Measurements from ENCODE around the gene STIM2. TPM values are rescaled to one million over a fixed set of nuclear protein-coding genes. Genes with fewer than 3 reads are reported as not detected.

STIM2 gene
- polyA plus RNA-seq, 4 donors = 7.6 to 28.0 (median 15.7) TPM

GRCh38 chr4:26866203-26866602 lies 5.6 kb downstream of the STIM2 start:
- FAIRE-seq (no peak), DNase-seq (no peak)
- H3K4me3 ChIP-seq (ENCODE audit: low read depth in 1 of 3, low read length in 3 of 3) = no peak overlapping the region
- no peaks in the 10 kb centered on the region for H3K27me3 ChIP-seq (ENCODE audit: control insufficient read depth in 3 of 3, insufficient read depth in 3 of 3, low read length in 3 of 3)
- H3K27ac ChIP-seq (ENCODE audit: low read depth in 1 of 3, low read length in 2 of 3) = no peak overlapping the region
- peaks cover 2 to 8% (median 5%) of the 10 kb centered on the region in 3 donors for H3K4me1 ChIP-seq (ENCODE audit: control insufficient read depth in 3 of 3, insufficient read depth in 2 of 3, low read depth in 1 of 3, low read length in 2 of 3)
- no peaks in the 10 kb centered on the region for H3K9me3 ChIP-seq (ENCODE audit: control insufficient read depth in 2 of 2, insufficient read depth in 1 of 2, low read depth in 1 of 2, low read length in 1 of 2)
- no peaks in the 10 kb centered on the region for H3K36me3 ChIP-seq (ENCODE audit: control insufficient read depth in 3 of 3, insufficient read depth in 2 of 3, low read depth in 1 of 3, low read length in 3 of 3)
- 87 to 95% (median 91%) methylated on average over 1 of the region's 1 CpG for WGBS, 3 donors

GRCh38 chr4:26866781-26867180 lies 6.1 kb downstream of the STIM2 start:
- no peak for DNase-seq
- WGBS, 3 donors = 74 to 86% (median 83%) methylated on average over 2 of the region's 2 CpGs
- Histone ChIP-seq H3K9me3 (ENCODE audit: control insufficient read depth in 2 of 2, insufficient read depth in 1 of 2, low read depth in 1 of 2, low read length in 1 of 2) (no peaks in the 10 kb centered on the region), H3K36me3 (ENCODE audit: control insufficient read depth in 3 of 3, insufficient read depth in 2 of 3, low read depth in 1 of 3, low read length in 3 of 3) (no peaks in the 10 kb centered on the region), H3K4me1 (ENCODE audit: control insufficient read depth in 3 of 3, insufficient read depth in 2 of 3, low read depth in 1 of 3, low read length in 2 of 3) (peaks cover 2 to 11% (median 5%) of the 10 kb centered on the region in 3 donors), H3K27me3 (ENCODE audit: control insufficient read depth in 3 of 3, insufficient read depth in 3 of 3, low read length in 3 of 3) (no peaks in the 10 kb centered on the region), H3K4me3 (ENCODE audit: low read depth in 1 of 3, low read length in 3 of 3) (no peak overlapping the region), H3K27ac (ENCODE audit: low read depth in 1 of 3, low read length in 2 of 3) (no peak overlapping the region)
- FAIRE-seq = no peak

GRCh38 chr4:26867914-26868684 lies 7.5 kb downstream of the STIM2 start:
- no peak for FAIRE-seq
- Histone ChIP-seq H3K27me3 (ENCODE audit: control insufficient read depth in 3 of 3, insufficient read depth in 3 of 3, low read length in 3 of 3) (no peaks in the 10 kb centered on the region), H3K36me3 (ENCODE audit: control insufficient read depth in 3 of 3, insufficient read depth in 2 of 3, low read depth in 1 of 3, low read length in 3 of 3) (no peaks in the 10 kb centered on the region), H3K27ac (ENCODE audit: low read depth in 1 of 3, low read length in 2 of 3) (peak overlapping the region in 2 of 3 donors; percentile 8 to 66), H3K9me3 (ENCODE audit: control insufficient read depth in 2 of 2, insufficient read depth in 1 of 2, low read depth in 1 of 2, low read length in 1 of 2) (no peaks in the 10 kb centered on the region), H3K4me1 (ENCODE audit: control insufficient read depth in 3 of 3, insufficient read depth in 2 of 3, low read depth in 1 of 3, low read length in 2 of 3) (peaks cover 2 to 11% (median 5%) of the 10 kb centered on the region in 3 donors), H3K4me3 (ENCODE audit: low read depth in 1 of 3, low read length in 3 of 3) (no peak overlapping the region)
- DNase-seq = no peak
- 51 to 78% (median 72%) methylated on average over 3 of the region's 3 CpGs for WGBS, 3 donors

- Histone ChIP-seq H3K4me3 (ENCODE audit: low read depth in 1 of 3, low read length in 3 of 3) (no peak overlapping the region), H3K9me3 (ENCODE audit: control insufficient read depth in 2 of 2, insufficient read depth in 1 of 2, low read depth in 1 of 2, low read length in 1 of 2) (no peaks in the 10 kb centered on the region), H3K27me3 (ENCODE audit: control insufficient read depth in 3 of 3, insufficient read depth in 3 of 3, low read length in 3 of 3) (no peaks in the 10 kb centered on the region), H3K4me1 (ENCODE audit: control insufficient read depth in 3 of 3, insufficient read depth in 2 of 3, low read depth in 1 of 3, low read length in 2 of 3) (peaks cover 0 to 9% (median 0%) of the 10 kb centered on the region in 3 donors), H3K27ac (ENCODE audit: low read depth in 1 of 3, low read length in 2 of 3) (no peak overlapping the region), H3K36me3 (ENCODE audit: control insufficient read depth in 3 of 3, insufficient read depth in 2 of 3, low read depth in 1 of 3, low read length in 3 of 3) (peaks cover 0 to 5% (median 0%) of the 10 kb centered on the region in 3 donors)
- WGBS, 3 donors = 92 to 98% (median 95%) methylated on average over 2 of the region's 2 CpGs
- DNase-seq (no peak), FAIRE-seq (no peak)
These were observed 10.1 kb downstream of the STIM2 start for GRCh38 chr4:26870576-26871262.

- no peak for FAIRE-seq
- H3K36me3 ChIP-seq (ENCODE audit: control insufficient read depth in 3 of 3, insufficient read depth in 2 of 3, low read depth in 1 of 3, low read length in 3 of 3) = peaks cover 0 to 5% (median 0%) of the 10 kb centered on the region in 3 donors
- peaks cover 0 to 3% (median 0%) of the 10 kb centered on the region in 3 donors for H3K4me1 ChIP-seq (ENCODE audit: control insufficient read depth in 3 of 3, insufficient read depth in 2 of 3, low read depth in 1 of 3, low read length in 2 of 3)
- H3K27ac ChIP-seq (ENCODE audit: low read depth in 1 of 3, low read length in 2 of 3) = no peak overlapping the region
- no peaks in the 10 kb centered on the region for H3K9me3 ChIP-seq (ENCODE audit: control insufficient read depth in 2 of 2, insufficient read depth in 1 of 2, low read depth in 1 of 2, low read length in 1 of 2)
- WGBS, 3 donors = 65 to 77% (median 69%) methylated on average over 3 of the region's 3 CpGs
- no peaks in the 10 kb centered on the region for H3K27me3 ChIP-seq (ENCODE audit: control insufficient read depth in 3 of 3, insufficient read depth in 3 of 3, low read length in 3 of 3)
- H3K4me3 ChIP-seq (ENCODE audit: low read depth in 1 of 3, low read length in 3 of 3) = no peak overlapping the region
- DNase-seq = no peak
These were observed 11.0 kb downstream of the STIM2 start for GRCh38 chr4:26871611-26872010.

- Histone ChIP-seq H3K27ac (ENCODE audit: low read depth in 1 of 3, low read length in 2 of 3) (peak overlapping the region in 1 of 3 donors; percentile 60), H3K4me1 (ENCODE audit: control insufficient read depth in 3 of 3, insufficient read depth in 2 of 3, low read depth in 1 of 3, low read length in 2 of 3) (peaks cover 0 to 5% (median 0%) of the 10 kb centered on the region in 3 donors), H3K36me3 (ENCODE audit: control insufficient read depth in 3 of 3, insufficient read depth in 2 of 3, low read depth in 1 of 3, low read length in 3 of 3) (peaks cover 0 to 5% (median 0%) of the 10 kb centered on the region in 3 donors), H3K9me3 (ENCODE audit: control insufficient read depth in 2 of 2, insufficient read depth in 1 of 2, low read depth in 1 of 2, low read length in 1 of 2) (peaks cover 0 to 6% of the 10 kb centered on the region in 2 donors), H3K27me3 (ENCODE audit: control insufficient read depth in 3 of 3, insufficient read depth in 3 of 3, low read length in 3 of 3) (no peaks in the 10 kb centered on the region), H3K4me3 (ENCODE audit: low read depth in 1 of 3, low read length in 3 of 3) (no peak overlapping the region)
- DNase-seq = peak in 1 of 2 donors; percentile 45
- no peak for FAIRE-seq
- whole genome bisulfite sequencing, 3 donors = 79 to 84% (median 84%) methylated on average over 10 of the region's 10 CpGs
These were observed 12.9 kb downstream of the STIM2 start for GRCh38 chr4:26873391-26874026.

GRCh38 chr4:26874110-26874509 lies 13.5 kb downstream of the STIM2 start:
- WGBS, 3 donors = 96 to 98% (median 97%) methylated on average over 7 of the region's 7 CpGs
- H3K27ac ChIP-seq (ENCODE audit: low read depth in 1 of 3, low read length in 2 of 3) = peak overlapping the region in 1 of 3 donors; percentile 60
- no peaks in the 10 kb centered on the region for H3K27me3 ChIP-seq (ENCODE audit: control insufficient read depth in 3 of 3, insufficient read depth in 3 of 3, low read length in 3 of 3)
- no peak overlapping the region for H3K4me3 ChIP-seq (ENCODE audit: low read depth in 1 of 3, low read length in 3 of 3)
- H3K36me3 ChIP-seq (ENCODE audit: control insufficient read depth in 3 of 3, insufficient read depth in 2 of 3, low read depth in 1 of 3, low read length in 3 of 3) = peaks cover 0 to 5% (median 0%) of the 10 kb centered on the region in 3 donors
- DNase-seq (no peak), FAIRE-seq (no peak)
- peaks cover 0 to 7% (median 0%) of the 10 kb centered on the region in 3 donors for H3K4me1 ChIP-seq (ENCODE audit: control insufficient read depth in 3 of 3, insufficient read depth in 2 of 3, low read depth in 1 of 3, low read length in 2 of 3)
- H3K9me3 ChIP-seq (ENCODE audit: control insufficient read depth in 2 of 2, insufficient read depth in 1 of 2, low read depth in 1 of 2, low read length in 1 of 2) = peaks cover 0 to 9% of the 10 kb centered on the region in 2 donors

- Histone ChIP-seq H3K36me3 (ENCODE audit: control insufficient read depth in 3 of 3, insufficient read depth in 2 of 3, low read depth in 1 of 3, low read length in 3 of 3) (peaks cover 0 to 5% (median 0%) of the 10 kb centered on the region in 3 donors), H3K9me3 (ENCODE audit: control insufficient read depth in 2 of 2, insufficient read depth in 1 of 2, low read depth in 1 of 2, low read length in 1 of 2) (peaks cover 0 to 9% of the 10 kb centered on the region in 2 donors), H3K27me3 (ENCODE audit: control insufficient read depth in 3 of 3, insufficient read depth in 3 of 3, low read length in 3 of 3) (no peaks in the 10 kb centered on the region), H3K4me3 (ENCODE audit: low read depth in 1 of 3, low read length in 3 of 3) (no peak overlapping the region), H3K4me1 (ENCODE audit: control insufficient read depth in 3 of 3, insufficient read depth in 2 of 3, low read depth in 1 of 3, low read length in 2 of 3) (peaks cover 0 to 10% (median 0%) of the 10 kb centered on the region in 3 donors), H3K27ac (ENCODE audit: low read depth in 1 of 3, low read length in 2 of 3) (peak overlapping the region in 2 of 3 donors; percentile 37 to 77)
- no peak for FAIRE-seq
- 82 to 94% (median 89%) methylated on average over 3 of the region's 3 CpGs for WGBS, 3 donors
- DNase-seq = no peak
These were observed 16.8 kb downstream of the STIM2 start for GRCh38 chr4:26877406-26877805.
